ENCODE measurements around the gene TAF7L. TPM values are rescaled to one million over a fixed set of nuclear protein-coding genes. Genes with fewer than 3 reads are reported as not detected.
A peak's percentile ranks its signal among the peaks of the same experiment; 100 is the strongest.

TAF7L gene
- polyA plus RNA-seq, 1 of the 3 experiments (the other 2 are of a cell fraction), result 0.38 TPM

DNA sequence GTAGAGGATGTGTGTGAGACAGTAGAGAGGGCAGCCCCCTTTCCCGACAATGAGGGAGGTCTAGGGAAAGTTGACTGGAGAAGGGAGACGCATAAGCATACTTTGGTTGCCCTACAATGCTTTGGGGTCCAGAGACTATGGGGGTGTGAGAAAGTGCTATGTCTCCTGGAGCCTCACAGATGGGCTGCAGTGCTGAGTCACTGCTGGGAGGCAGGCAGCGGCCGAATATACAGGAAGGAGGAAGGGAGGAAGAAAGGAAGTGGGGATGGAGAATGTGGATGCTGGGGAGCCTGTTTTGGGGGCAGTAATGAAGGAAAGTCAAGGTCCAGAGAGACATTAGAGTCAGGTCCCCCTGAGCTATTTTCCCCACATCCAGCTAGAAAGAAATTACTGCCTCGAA, 58.8 kb downstream of the TAF7L start:
- 44% methylated on average over 5 of the region's 5 CpGs for WGBS (ENCODE audit: low lambda C conversion rate)
- Histone ChIP-seq H3K4me1 (ENCODE audit: control insufficient read depth in 1 of 2, insufficient read depth in 2 of 2, low read depth in 1 of 2, low read length in 1 of 2) (no peaks in the 10 kb centered on the region; a peak in 1 of 4 replicates), H3F3A (replicated peaks; ENCODE audit: insufficient read depth) (no peaks in the 10 kb centered on the region), H4K20me1 (ENCODE audit: insufficient read depth) (no peaks in the 10 kb centered on the region), H3K4me3 (ENCODE audit: low read depth in 2 of 2, low read length in 1 of 2) (no peak overlapping the region), H3K79me2 (ENCODE audit: insufficient read depth) (no peaks in the 10 kb centered on the region), H3K27ac (ENCODE audit: low read depth in 2 of 2, low read length in 1 of 2) (no peak overlapping the region), H3K27me3 (ENCODE audit: insufficient read depth) (no peaks in the 10 kb centered on the region; the same call in 1 of the 2 replicates), H3K36me3 (replicated peaks in 1 of 2; ENCODE audit: control insufficient read depth in 1 of 2, insufficient read depth in 2 of 2, low read length in 1 of 2) (no peaks in the 10 kb centered on the region), H3K9me2 (no peaks in the 10 kb centered on the region), H3K9me3 (no peaks in the 10 kb centered on the region), H3K9ac (no peak overlapping the region), H3K4me2 (no peak overlapping the region), H2AFZ (ENCODE audit: low read depth) (peak overlapping the region; percentile 56; the same call in 1 of the 2 replicates)
- CTCF ChIA-PET, result no interaction called here
- POLR2A ChIA-PET, result no interaction called here
- DNase-seq, result no peak
- no peak for TF ChIP-seq YY1 (IDR thresholded peaks at IDR 0.05; ENCODE audit: low read depth)
- TF ChIP-seq MEF2A (IDR thresholded peaks at IDR 0.05; ENCODE audit: borderline replicate concordance, low read depth), result no peak
- TF ChIP-seq, protein P1, sequence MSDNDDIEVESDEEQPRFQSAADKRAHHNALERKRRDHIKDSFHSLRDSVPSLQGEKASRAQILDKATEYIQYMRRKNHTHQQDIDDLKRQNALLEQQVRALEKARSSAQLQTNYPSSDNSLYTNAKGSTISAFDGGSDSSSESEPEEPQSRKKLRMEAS (IDR thresholded peaks at IDR 0.05; ENCODE audit: low read depth), result no peak
- TF ChIP-seq CHD2 (IDR thresholded peaks at IDR 0.05; ENCODE audit: low read length, partially characterized antibody), result no peak
- no peak for TF ChIP-seq FOSL2 (IDR thresholded peaks at IDR 0.05; ENCODE audit: borderline replicate concordance, low read depth)
- TF ChIP-seq EZH2phosphoT487 (IDR thresholded peaks at IDR 0.05; ENCODE audit: borderline replicate concordance, low read depth), result no peak
- TF ChIP-seq SIN3A (IDR thresholded peaks at IDR 0.05; ENCODE audit: borderline replicate concordance, low read depth, low read length), result no peak
- TF ChIP-seq EP300 (IDR thresholded peaks at IDR 0.05; ENCODE audit: borderline replicate concordance in 1 of 2, low read depth in 1 of 2, low read length in 1 of 2), result no peak
- TF ChIP-seq, protein P2, sequence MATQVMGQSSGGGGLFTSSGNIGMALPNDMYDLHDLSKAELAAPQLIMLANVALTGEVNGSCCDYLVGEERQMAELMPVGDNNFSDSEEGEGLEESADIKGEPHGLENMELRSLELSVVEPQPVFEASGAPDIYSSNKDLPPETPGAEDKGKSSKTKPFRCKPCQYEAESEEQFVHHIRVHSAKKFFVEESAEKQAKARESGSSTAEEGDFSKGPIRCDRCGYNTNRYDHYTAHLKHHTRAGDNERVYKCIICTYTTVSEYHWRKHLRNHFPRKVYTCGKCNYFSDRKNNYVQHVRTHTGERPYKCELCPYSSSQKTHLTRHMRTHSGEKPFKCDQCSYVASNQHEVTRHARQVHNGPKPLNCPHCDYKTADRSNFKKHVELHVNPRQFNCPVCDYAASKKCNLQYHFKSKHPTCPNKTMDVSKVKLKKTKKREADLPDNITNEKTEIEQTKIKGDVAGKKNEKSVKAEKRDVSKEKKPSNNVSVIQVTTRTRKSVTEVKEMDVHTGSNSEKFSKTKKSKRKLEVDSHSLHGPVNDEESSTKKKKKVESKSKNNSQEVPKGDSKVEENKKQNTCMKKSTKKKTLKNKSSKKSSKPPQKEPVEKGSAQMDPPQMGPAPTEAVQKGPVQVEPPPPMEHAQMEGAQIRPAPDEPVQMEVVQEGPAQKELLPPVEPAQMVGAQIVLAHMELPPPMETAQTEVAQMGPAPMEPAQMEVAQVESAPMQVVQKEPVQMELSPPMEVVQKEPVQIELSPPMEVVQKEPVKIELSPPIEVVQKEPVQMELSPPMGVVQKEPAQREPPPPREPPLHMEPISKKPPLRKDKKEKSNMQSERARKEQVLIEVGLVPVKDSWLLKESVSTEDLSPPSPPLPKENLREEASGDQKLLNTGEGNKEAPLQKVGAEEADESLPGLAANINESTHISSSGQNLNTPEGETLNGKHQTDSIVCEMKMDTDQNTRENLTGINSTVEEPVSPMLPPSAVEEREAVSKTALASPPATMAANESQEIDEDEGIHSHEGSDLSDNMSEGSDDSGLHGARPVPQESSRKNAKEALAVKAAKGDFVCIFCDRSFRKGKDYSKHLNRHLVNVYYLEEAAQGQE (IDR thresholded peaks at IDR 0.05; ENCODE audit: low read depth, low read length), result no peak
- no peak for TF ChIP-seq FOXM1 (IDR thresholded peaks at IDR 0.05; ENCODE audit: low read depth)
- TF ChIP-seq TCF12 (IDR thresholded peaks at IDR 0.05), result no peak
- no peak for TF ChIP-seq TAF1 (IDR thresholded peaks at IDR 0.05; ENCODE audit: borderline replicate concordance, low read depth, low read length)
- no peak for TF ChIP-seq POLR2AphosphoS5 (IDR thresholded peaks at IDR 0.05; ENCODE audit: low read depth, low read length)
- TF ChIP-seq MXI1 (IDR thresholded peaks at IDR 0.05; ENCODE audit: low read depth, low read length), result no peak
- no peak for TF ChIP-seq ELF1 (IDR thresholded peaks at IDR 0.05)
- TF ChIP-seq NFIC (IDR thresholded peaks at IDR 0.05; ENCODE audit: borderline replicate concordance), result no peak
- TF ChIP-seq FOXJ3 (CRISPR knock-in tag; IDR thresholded peaks at IDR 0.05), result no peak
- TF ChIP-seq RXRA (IDR thresholded peaks at IDR 0.05; ENCODE audit: borderline replicate concordance, low read depth), result no peak
- no peak for TF ChIP-seq GABPA (IDR thresholded peaks at IDR 0.05; ENCODE audit: low read depth)
- no peak for TF ChIP-seq TEAD4 (IDR thresholded peaks at IDR 0.05; ENCODE audit: borderline replicate concordance, insufficient read depth)
